Body of pancreas (tissue), 4 donors: ENCODE data around the gene ATF6.

ENCODE experiments used
- CTCF ChIP-seq, 7 experiments: fragments of 450-650 bp in 4 of 7; fragments of 200-600 bp in 3 of 7; sonication (generic) in 3 of 7; IDR thresholded peaks; one replicate each; pipeline ENCODE4 v1.5.1; 2016 to 2019; ENCODE audit warnings: antibody characterized with exemption in 7 of 7
- POLR2A ChIP-seq, 3 donors: fragments of 450-650 bp; IDR thresholded peaks; one replicate each; pipeline ENCODE4 v1.6.1; 2016; ENCODE audit warnings: antibody characterized with exemption in 3 of 3, mild to moderate bottlenecking in 2 of 3

GRCh38 chr1:161978011-161978790 lies 212.1 kb downstream of the ATF6 start:
- TF ChIP-seq CTCF (IDR thresholded peaks at IDR 0.05) (no peak), POLR2A (IDR thresholded peaks at IDR 0.05) (no peak)
